NCI-H446 (cell line): Measurements from ENCODE around the gene AKAP6.
"Not testable (repeated sequence)": the region's sequence is repeated elsewhere in the genome, so short reads cannot be mapped to it uniquely, and the experiment has no call there.

Source experiments
- DNase-seq, 2 experiments: peaks; one replicate each; lab custom pipeline; 2025; lab: John Stamatoyannopoulos, UW

AKAP6 gene

DNA sequence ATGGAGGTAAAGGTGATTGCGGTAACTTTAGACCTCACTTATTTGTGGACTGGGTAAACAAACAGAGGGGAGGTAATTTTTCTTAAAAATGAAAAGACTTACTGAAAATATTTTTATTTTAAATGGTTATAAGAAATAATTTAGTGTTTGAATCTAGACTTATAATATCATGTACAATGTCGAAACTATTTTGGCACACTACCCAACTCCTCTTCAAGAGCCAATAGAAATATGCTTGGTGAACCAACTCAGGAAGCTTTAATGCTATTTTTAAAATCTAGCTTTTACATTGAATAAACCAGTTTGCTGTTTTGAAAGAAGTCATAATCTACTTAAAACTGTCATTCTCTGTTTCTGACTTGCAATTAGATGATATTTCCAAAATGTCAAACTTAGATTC is 433.8 kb downstream of the AKAP6 start:
- DNase-seq, result no peak

DNA sequence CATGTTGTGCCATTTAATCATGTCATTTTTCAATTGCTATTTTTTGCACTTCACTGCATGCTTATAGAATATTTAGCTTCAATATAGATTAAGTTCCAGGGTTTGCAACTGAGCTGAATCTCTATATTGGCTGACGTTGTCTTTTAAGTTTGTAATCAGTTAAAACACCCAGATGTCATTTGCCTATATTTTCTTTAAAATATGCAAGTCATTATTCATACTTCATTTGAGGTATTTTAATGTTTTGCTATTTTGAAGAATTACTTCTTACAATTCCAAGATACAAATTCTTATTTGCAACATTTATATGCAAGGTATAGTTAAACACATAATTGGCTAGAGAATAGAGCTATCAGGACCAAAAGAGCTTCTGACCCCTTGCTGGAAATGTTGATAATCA is 434.6 kb downstream of the AKAP6 start:
- DNase-seq, result no peak

DNA sequence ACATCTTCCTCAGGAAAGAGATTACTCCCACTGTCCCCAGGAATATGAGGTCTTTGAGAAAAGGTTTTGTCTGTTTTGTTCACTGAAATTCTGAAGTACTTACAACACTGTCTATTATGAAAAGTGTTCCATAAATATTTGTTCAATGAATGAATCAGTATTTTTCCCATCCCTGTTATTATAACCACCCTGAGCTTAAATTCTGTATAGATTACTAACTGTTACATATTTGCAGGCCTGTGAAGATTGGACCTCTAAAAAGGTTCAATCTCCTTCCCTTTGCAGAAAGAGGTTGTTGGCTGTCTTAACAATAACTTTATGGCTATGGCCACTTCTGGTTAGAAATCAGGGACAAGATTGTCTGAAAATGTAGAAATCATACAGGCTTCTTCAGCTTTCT is 435.0 kb downstream of the AKAP6 start:
- no peak for DNase-seq

DNA sequence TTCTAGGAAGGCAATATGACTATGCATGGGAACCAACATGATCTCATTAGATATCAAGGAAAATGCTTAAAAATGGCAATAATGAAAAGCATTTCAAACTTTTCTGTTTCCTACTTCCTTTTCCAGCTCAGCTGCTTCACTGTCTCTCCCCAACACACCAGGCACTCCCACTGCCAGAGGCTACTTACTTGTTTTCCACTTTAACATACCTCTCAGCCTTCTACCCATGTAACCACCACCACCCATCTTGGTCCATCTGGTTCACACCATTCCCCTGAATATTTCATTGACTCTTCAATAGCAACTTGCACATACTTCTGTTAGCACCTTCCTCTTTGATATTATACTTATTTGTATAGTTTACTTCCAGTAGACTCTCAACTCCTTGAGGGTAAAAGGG is 441.3 kb downstream of the AKAP6 start:
- DNase-seq, result no peak

DNA sequence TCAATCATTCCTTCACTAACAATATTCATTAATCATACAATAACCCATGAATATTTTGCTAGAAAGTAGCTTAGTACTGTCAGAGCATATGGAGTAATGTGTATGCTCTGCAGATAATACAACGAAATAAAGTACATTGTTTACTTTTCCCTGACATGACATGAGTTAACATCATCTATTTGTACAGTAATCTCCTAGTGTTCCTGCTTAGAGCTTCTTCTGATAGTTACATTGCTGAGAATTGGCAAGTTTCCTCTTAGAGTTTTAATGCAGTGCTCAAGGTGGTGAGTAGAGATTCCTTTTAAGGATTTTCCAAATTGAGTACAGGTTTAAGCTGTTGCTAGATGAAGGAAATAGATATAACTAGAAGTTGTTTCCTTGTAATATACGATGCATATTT is 445.1 kb downstream of the AKAP6 start:
- DNase-seq, result no peak

DNA sequence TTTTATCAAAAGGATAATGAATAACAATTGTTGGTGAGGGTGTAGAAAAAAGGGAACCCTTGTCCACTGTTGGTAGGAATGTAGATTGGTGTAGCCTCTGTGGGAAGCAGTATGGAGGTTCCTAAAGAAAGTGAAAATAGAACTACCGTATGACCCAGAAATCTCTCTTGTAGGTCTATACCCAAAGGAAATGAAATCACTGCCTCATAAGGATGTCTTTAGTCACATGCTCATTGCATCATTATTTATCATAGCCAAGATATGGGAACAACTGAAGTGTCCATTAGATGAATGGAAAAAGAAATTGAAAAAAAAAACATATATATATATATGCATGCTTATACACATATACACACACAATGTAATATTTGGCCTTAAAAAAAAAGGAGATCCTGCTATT is 450.7 kb downstream of the AKAP6 start:
- DNase-seq, result no peak

DNA sequence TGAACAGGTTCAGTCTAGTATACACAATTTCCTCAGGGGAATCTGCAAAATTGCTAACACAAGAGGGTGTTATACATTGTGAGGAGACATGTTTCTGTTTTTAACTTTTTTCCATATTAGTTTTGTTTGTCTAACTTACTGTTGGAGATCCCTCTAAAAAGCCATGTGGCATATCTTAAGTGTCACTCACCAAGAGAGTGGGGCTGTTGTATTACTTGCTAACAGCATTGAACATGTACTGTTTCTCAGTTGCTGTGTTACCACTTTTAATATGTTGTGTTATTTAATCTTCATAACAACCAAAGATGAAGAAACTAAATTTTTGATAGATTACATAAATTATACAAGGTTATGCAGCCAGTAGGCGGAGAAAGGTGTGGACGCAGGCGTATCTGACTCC is 455.3 kb downstream of the AKAP6 start:
- DNase-seq, result no peak

DNA sequence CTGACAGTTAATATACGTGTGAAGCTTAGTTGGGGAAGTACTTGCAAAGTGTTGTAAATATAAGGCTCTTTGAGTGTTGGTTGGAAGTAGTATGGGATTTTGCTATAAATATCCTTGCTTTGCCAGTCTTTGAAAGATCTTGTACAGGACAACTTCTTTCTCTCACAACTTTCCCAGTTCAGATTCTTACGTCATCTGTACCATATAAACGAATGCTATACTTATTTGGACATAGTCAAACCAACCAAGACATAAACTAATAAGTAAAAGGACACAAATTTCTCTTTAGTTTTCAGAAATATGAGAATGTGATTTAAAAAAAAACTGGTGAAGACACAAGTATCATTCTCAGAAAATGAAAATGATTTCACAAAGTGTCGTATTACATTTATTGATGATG is 456.5 kb downstream of the AKAP6 start:
- DNase-seq, result no peak

DNA sequence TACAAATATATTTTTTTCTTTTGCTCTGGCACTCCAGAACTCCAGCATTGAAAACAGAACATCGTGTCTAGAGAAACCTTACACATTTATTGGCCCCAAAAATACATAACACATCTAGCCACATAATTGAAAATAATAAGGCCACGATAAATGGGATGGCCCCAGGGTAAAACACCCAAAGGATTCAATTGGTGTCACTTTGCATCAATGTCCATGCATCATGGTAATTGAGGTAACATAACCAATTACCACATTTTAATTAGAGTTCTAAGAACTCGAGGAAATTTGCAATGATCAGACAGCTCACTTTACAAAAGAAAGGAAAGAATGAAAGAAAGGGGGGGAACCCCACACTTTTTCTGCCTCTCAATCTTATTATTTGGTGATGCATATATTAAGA is 457.8 kb downstream of the AKAP6 start:
- DNase-seq, result no peak

DNA sequence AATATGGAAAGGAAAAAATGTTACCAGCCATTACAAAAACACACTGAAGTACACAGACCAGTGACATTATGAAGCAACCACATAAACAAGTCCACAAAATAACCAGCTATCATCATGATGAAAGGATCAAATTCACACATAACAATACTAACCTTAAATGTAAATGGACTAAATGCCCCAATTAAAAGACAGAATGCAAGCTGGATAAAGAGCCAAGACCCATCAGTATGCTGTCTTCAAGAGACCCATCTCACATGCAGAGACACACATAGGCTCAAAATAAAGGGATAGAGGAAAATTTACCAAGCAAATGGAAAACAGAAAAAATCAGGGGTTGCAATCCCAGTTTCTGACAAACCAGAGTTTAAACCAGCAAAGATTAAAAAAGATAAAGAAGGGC is 463.9 kb downstream of the AKAP6 start:
- not testable (repeated sequence) for DNase-seq

DNA sequence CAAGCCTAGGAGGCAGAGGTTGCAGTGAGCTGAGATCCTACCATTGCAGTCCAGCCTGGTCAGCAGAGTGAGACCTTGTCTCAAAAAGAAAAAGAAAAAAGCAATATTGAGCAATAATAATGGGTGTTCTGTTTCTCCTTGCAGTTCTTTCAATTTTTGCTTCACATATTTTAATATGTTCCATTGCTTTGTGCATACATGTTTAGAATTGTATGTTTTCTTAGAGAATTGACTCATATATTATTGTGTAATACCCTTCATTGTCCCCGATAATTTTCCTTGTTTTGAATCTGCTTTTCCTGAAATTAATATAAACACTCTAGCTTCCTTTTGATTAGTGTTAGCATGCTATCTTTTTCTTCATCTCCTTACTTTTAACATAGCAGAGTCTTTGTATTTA is 471.2 kb downstream of the AKAP6 start:
- DNase-seq, result no peak

DNA sequence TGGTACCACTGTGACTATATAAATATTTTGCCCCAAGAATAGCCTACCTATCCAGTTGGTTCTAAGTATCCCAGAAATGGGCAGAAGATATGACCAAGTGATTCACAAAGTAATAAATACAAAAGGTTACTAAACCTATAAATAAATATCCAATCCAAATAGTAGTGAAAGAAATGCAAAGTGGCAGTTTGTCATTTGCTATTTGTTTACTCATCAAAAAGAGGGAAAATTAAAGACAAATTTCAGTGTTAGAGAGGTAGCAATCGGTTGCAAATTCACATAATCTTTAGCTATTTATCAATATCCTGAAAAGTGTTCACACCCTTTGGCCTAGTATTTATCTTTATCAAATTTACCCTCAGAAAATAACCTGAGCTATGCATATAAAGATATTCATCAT is 473.2 kb downstream of the AKAP6 start:
- DNase-seq, result no peak

DNA sequence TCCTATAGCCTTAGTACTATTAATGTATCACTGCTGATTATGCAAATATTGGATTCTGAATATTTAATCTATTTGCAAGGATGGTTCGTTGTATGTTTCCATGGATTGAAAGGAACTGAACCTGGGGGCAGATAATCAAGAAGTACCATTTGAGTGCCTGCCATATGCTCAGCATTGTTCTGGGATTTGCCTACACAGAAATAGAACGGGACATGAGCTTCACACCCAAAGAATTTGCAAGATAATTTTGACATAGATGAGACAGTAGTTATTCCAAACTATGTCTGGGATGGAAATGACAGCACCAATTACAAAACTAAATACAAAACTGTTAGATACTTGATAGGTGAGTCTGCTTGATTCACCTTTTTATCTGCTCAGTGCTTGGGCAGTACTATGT is 476.9 kb downstream of the AKAP6 start:
- no peak for DNase-seq

DNA sequence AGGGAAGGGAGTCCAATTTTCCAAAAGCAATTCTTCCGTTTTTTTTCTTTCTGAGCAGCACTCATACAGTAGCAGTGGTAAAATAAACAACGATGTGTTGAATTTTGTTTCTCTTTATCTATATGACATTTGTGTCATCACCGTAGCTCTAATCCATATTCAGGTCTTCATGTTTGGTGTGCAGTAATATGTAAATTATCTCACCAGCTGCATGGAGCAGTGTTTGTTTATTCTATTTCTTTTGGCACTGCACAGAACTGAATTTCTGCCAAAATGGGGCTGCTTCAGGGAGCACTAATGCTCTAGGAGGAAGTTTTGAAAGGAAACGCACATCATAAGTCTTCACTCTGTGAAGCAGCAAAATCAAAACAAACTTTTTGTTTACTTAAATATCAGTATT is 479.5 kb downstream of the AKAP6 start:
- peak in 1 of 2 experiments; percentile 13 for DNase-seq

DNA sequence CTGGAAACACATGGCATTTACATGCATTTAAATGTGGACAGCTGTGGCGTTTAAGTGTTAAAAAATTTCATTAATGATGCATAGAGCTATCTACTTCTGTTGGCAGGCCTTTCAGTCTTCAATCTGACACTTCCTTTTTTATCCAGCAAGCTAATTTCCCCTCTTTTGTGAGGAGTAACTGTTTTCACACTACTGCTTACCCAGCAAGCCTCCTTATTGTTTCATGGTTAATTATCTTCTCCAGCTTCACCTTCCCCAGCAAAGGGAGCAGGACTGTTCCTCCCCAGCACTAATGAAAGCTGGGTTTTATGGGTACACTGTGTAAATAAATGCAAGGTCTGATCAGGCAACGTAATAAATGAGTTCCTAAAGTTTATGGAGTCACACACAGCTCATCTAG is 480.2 kb downstream of the AKAP6 start:
- no peak for DNase-seq

DNA sequence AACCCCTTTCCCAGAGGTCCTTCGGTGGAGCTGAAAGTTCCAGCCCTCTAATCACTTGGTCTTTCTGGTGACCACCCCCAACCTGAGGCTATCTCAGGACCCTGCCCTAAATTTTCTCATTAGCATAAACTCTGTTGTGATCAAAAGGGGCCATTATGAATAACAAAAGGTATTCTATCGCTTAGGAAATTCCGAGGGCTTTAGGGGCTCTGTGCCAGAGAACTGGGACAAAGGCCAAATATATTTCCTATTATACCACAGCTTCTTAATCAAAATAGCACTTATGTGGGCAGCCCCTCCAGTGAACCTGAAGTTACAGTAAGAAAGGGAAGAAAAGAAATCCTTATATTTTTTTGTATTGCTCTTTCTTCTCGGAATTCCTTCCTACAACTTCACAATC is 484.3 kb downstream of the AKAP6 start:
- no peak for DNase-seq

DNA sequence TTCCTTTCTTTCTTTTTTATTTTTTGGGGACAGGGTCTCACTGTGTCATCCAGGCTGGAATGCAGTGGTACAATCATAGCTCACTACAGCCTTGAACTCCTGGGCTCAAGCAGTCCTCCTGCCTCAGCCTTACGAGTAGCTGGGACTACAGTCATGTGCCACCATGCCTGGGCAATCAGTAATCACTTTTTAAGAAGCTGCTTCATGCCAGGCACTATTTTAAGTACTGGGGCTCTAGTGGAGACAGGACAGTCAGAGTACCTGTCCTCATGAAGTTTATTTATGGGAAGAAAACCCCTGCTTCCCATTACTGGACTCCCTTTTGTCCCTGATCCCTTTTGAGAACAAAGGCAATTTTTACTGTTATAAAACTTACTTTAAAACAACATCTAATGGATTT is 485.6 kb downstream of the AKAP6 start:
- DNase-seq, result no peak

DNA sequence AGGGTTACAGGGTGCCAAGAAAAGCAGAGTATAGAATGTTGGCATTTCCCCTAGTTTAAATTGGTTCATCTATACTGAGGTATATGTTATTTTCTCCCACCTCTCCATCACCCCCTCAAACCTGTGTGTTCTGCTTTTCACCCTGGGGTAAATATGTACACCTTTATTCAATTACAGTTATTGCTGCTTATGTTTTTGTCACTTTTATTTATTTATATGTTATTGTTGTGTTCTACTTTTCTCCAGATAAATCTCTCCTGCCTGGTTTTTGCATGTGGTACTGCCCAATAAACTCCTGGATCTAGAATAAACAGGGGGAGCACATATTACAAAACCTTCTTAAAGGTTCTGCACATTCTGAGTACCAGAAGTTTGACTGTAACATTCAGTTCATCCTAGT is 487.5 kb downstream of the AKAP6 start:
- no peak for DNase-seq

DNA sequence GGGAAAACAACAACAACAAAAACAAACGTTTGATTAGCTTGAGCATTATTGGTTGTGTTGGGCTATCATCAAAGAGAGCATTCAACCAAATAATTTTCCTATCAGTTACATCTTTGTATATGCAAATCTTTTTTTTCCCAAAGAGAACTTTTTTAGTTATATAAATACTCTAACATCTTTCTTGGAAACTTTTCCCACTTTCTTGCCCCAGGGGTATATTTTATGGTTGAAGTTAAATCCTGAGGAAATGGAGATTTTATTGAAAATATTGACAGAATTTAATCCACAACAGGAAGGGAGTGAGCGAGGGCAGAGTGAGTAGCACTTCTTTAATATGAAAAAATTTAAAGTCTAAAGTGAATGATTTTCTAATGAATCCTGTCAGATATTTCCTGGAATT is 488.7 kb downstream of the AKAP6 start:
- no peak for DNase-seq

DNA sequence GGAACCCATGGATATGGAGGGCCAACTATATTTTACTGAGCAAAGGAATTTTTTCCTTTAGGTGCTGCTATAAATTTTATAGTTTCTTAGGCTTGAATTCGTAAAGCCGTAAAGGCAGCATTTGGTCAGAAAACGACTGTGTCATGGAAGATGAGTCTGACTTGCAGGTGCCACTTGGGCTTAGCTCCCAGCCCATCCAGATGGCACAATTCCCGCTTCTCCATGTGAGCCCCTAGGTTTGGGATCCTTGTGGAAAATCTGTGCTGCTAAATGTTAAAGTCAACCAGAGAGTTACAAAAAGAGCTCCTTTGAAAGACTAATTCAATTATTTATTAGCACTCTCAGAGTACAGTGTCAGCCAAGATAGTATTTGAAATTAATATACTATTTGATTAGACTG is 489.5 kb downstream of the AKAP6 start:
- no peak for DNase-seq

DNA sequence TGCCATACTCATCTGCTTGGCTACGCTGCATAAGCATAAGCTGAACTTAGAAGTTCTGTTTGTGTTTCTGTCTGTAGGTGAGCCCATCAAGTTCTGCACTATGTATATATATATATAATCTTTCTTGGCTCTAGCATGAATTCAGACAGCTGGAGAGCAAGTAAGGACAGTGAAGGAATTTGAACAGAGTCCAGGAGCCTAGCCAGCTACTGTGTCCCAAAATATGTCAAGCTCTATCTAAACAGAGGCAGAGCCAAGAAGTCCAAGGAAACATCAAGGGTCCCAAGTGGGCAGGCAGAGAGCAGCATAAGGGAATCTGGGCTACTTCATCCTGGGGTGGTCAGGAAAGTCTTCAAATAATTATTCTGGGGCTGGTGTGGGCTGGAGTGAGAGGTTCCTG is 491.1 kb downstream of the AKAP6 start:
- DNase-seq, result no peak

DNA sequence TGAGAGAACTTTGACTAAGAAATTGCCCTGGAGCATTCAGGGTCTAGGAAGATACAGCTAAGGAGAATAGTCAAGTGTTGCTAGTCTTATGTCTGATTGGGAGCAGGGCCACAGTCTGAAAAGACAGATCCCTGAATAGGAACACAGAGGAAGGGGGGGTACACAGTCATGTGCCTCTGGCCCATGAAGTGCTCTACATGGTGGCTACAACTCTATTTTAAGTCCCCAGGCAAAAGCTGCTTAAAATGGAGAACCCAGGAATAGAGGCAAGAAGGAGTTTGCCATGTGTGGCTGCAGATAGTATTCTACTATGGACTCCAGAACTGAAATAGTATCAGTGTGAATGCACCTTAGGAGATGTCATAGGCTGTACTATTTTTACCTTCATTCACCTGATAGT is 491.6 kb downstream of the AKAP6 start:
- DNase-seq, result no peak

DNA sequence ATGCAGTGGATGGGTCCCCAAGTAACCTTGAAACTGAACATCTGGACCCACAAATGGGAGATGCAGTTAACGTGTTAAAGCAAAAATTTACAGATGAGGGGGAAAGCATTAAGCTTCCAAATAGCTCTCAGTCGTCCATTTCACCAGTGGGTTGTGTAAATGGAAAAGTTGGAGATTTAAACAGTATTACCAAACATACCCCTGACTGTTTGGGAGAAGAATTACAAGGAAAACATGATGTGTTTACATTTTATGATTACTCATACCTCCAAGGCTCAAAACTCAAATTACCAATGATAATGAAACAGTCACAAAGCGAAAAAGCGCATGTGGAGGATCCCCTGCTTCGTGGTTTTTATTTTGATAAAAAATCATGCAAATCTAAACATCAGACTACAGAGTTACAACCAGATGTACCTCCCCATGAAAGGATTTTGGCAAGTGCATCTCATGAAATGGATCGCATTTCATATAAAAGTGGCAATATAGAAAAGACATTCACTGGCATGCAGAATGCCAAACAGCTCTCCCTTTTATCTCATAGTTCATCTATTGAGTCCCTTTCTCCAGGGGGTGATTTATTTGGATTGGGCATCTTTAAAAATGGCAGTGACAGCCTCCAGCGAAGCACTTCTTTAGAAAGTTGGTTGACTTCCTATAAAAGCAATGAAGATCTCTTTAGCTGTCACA is 493.0 kb downstream of the AKAP6 start:
- no peak for DNase-seq

DNA sequence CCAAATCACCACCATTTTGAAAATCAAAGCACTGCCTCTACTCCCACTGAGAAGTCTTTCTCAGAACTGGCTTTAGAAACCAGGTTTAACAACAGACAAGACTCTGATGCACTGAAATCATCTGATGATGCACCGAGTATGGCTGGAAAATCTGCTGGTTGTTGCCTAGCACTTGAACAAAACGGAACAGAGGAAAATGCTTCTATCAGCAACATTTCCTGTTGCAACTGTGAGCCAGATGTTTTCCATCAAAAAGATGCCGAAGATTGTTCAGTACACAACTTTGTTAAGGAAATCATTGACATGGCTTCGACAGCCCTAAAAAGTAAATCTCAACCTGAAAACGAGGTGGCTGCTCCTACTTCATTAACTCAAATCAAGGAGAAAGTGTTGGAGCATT is 494.6 kb downstream of the AKAP6 start:
- no peak for DNase-seq

DNA sequence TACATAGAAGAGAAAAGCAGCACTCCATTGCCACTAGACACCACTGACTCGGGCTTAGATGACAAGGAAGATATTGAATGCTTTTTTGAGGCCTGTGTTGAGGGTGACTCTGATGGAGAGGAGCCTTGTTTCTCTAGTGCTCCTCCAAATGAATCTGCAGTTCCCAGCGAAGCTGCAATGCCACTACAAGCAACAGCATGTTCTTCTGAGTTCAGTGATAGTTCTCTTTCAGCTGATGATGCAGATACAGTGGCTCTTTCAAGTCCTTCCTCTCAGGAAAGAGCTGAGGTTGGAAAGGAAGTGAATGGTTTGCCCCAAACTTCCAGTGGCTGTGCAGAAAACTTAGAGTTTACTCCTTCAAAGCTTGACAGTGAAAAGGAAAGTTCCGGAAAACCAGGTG is 495.1 kb downstream of the AKAP6 start:
- DNase-seq, result no peak
